ENCODE data around the gene TMPRSS9.

DNA sequence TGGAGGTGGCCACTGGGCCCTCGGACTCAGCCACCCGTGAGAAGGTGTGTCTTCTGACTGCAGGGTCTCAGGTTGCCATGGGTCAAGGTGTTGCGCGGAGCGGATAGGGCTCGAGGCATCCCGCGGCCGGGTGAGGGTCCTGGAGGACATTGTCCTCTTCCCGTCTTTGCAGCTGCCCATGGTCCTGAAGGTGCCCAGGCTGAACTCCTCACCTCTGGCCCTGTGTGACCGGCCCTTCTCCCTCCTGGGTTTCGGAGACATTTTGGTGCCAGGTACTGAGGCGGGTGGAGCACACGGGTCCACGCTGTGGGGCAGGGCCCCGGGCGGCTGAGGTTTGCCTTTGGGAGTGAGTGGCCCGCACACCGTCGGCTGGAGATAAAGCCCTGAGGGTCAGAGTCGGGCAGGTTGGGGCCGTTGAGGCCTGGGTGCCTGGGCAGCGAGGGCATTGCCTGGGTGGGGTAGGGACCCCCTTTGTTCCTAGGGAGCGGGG lies 15.6 kb upstream of the TMPRSS9 start:
- TF ChIP-seq, protein P1, sequence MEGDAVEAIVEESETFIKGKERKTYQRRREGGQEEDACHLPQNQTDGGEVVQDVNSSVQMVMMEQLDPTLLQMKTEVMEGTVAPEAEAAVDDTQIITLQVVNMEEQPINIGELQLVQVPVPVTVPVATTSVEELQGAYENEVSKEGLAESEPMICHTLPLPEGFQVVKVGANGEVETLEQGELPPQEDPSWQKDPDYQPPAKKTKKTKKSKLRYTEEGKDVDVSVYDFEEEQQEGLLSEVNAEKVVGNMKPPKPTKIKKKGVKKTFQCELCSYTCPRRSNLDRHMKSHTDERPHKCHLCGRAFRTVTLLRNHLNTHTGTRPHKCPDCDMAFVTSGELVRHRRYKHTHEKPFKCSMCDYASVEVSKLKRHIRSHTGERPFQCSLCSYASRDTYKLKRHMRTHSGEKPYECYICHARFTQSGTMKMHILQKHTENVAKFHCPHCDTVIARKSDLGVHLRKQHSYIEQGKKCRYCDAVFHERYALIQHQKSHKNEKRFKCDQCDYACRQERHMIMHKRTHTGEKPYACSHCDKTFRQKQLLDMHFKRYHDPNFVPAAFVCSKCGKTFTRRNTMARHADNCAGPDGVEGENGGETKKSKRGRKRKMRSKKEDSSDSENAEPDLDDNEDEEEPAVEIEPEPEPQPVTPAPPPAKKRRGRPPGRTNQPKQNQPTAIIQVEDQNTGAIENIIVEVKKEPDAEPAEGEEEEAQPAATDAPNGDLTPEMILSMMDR (IDR thresholded peaks at IDR 0.05), result no peak
- no peak for TF ChIP-seq TCF7L2 (IDR thresholded peaks at IDR 0.05; ENCODE audit: low read depth, low read length)
- TF ChIP-seq SIN3A (IDR thresholded peaks at IDR 0.05; ENCODE audit: borderline replicate concordance, insufficient read depth, low read depth, low read length), result no peak
